ENCODE measurements around the gene ZNF607.
"Not testable (repeated sequence)": the region's sequence is repeated elsewhere in the genome, so short reads cannot be mapped to it uniquely, and the experiment has no call there.

- not testable (repeated sequence) for TF ChIP-seq CTCF, POLR2A (IDR thresholded peaks at IDR 0.05)
Observed at GRCh38 chr19:37757683-37758082, 38.1 kb upstream of the ZNF607 start.
